HepG2 (cell line): ENCODE measurements around the gene AUTS2.

Source experiments
- CTCF ChIP-seq: sonication (generic); formaldehyde crosslinking; IDR thresholded peaks from 2 replicates; pipeline ENCODE4 v1.5.0; 2020; ENCODE audit warnings: mild to moderate bottlenecking, missing genetic modification reagents, moderate library complexity
- PATZ1 ChIP-seq: sonication (generic); formaldehyde crosslinking; IDR thresholded peaks from 2 replicates; pipeline ENCODE4 v1.4.0; 2020; ENCODE audit warnings: missing genetic modification reagents
- PAX8 ChIP-seq: sonication (generic); formaldehyde crosslinking; IDR thresholded peaks from 2 replicates; pipeline ENCODE4 v1.8.0; 2022; ENCODE audit warnings: mild to moderate bottlenecking, missing genetic modification reagents, borderline replicate concordance
- POLR2AphosphoS5 ChIP-seq: IDR thresholded peaks from 2 replicates; pipeline ENCODE4 v1.6.1; 2012; ENCODE audit warnings: low read depth, low read length
- REST ChIP-seq, 2 experiments: IDR thresholded peaks; 2 replicates each; pipeline ENCODE4 v1.6.1; 2011 to 2012; ENCODE audit warnings: low read length in 2 of 2, borderline replicate concordance in 1 of 2, low read depth in 1 of 2, mild to moderate bottlenecking in 1 of 2, moderate library complexity in 1 of 2
- RXRA ChIP-seq: sonication (generic); formaldehyde crosslinking; IDR thresholded peaks from 2 replicates; pipeline ENCODE4 v1.5.1; 2020; ENCODE audit warnings: missing genetic modification reagents
- TAF1 ChIP-seq: sonication (generic); formaldehyde crosslinking; IDR thresholded peaks from 2 replicates; pipeline ENCODE4 v1.4.0; 2020; ENCODE audit warnings: missing genetic modification reagents
- ZNF329 ChIP-seq: sonication (generic); formaldehyde crosslinking; IDR thresholded peaks from 2 replicates; pipeline ENCODE4 v1.9.0; 2021; ENCODE audit warnings: low read depth, mild to moderate bottlenecking, missing genetic modification reagents
- ZNF550 ChIP-seq: sonication (generic); formaldehyde crosslinking; IDR thresholded peaks from 2 replicates; pipeline ENCODE4 v1.4.0; 2020; ENCODE audit warnings: mild to moderate bottlenecking, missing genetic modification reagents, borderline replicate concordance
- ZNF567 ChIP-seq: sonication (generic); formaldehyde crosslinking; IDR thresholded peaks from 2 replicates; pipeline ENCODE4 v1.8.1; 2023; ENCODE audit warnings: mild to moderate bottlenecking, missing genetic modification reagents, borderline replicate concordance
- ZNF660 ChIP-seq: sonication (generic); formaldehyde crosslinking; IDR thresholded peaks from 2 replicates; pipeline ENCODE4 v1.5.1; 2020; ENCODE audit warnings: mild to moderate bottlenecking, low read depth, missing genetic modification reagents, borderline replicate concordance

GRCh38 chr7:69687739-69688433, 89.6 kb downstream of the AUTS2 start:
- no peak for TF ChIP-seq ZNF660 (CRISPR knock-in tag)
- TF ChIP-seq PATZ1 = no peak
- TF ChIP-seq REST (IDR thresholded peaks at IDR 0.05; ENCODE audit: borderline replicate concordance in 1 of 2, low read depth in 1 of 2, low read length in 2 of 2) = no peak
- no peak for TF ChIP-seq PAX8
- no peak for TF ChIP-seq CTCF (CRISPR knock-in tag)
- no peak for TF ChIP-seq RXRA (CRISPR knock-in tag)
- no peak for TF ChIP-seq TAF1 (CRISPR knock-in tag)
- no peak for TF ChIP-seq ZNF550 (CRISPR knock-in tag)
- TF ChIP-seq ZNF329 = no peak
- no peak for TF ChIP-seq ZNF567
- no peak for TF ChIP-seq POLR2AphosphoS5
